ENCODE results near the gene JPH3. TPM values are rescaled to one million over a fixed set of nuclear protein-coding genes. Genes with fewer than 3 reads are reported as not detected.

JPH3 gene
- total and polyA plus RNA-seq, 3 donors from 2014 or later = 3.2 to 8.7 (median 8.3) TPM

DNA sequence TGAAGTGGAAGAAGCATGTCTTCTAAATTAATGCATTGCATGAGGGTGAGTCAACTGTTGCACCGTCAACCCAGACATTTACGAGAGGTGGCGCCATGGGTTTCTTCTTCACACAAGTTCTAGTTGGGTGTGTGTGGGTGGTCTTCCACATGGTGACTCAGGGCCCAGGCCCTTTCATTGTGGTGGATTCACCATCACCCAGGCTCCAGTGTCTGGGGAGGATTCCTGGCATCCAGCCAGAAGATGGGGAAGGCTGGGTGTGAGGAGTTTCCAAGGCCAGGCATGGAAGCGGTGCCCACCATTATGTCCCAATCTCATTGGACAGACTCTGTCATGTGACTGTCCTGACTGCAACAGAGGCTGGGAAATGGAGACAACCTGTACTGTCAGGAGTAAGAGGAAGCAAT, 21.4 kb upstream of the JPH3 start:
- Histone ChIP-seq H3K27me3 (no peaks in the 10 kb centered on the region), H3K36me3 (ENCODE audit: low read depth, missing control alignments) (no peaks in the 10 kb centered on the region), H3K4me3 (no peak overlapping the region), H3K4me1 (peaks cover 22% of the 10 kb centered on the region), H3K9me3 (no peaks in the 10 kb centered on the region), H3K27ac (peak overlapping the region in 1 of 2 donors; percentile 95)
- no peak for DNase-seq
- TF ChIP-seq, protein P1, sequence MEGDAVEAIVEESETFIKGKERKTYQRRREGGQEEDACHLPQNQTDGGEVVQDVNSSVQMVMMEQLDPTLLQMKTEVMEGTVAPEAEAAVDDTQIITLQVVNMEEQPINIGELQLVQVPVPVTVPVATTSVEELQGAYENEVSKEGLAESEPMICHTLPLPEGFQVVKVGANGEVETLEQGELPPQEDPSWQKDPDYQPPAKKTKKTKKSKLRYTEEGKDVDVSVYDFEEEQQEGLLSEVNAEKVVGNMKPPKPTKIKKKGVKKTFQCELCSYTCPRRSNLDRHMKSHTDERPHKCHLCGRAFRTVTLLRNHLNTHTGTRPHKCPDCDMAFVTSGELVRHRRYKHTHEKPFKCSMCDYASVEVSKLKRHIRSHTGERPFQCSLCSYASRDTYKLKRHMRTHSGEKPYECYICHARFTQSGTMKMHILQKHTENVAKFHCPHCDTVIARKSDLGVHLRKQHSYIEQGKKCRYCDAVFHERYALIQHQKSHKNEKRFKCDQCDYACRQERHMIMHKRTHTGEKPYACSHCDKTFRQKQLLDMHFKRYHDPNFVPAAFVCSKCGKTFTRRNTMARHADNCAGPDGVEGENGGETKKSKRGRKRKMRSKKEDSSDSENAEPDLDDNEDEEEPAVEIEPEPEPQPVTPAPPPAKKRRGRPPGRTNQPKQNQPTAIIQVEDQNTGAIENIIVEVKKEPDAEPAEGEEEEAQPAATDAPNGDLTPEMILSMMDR (IDR thresholded peaks at IDR 0.05) = no peak
- no peak for TF ChIP-seq POLR2A (IDR thresholded peaks at IDR 0.05)
- intact Hi-C loops (cut with DNase I; ENCODE audit: low total_unique reads) = no loop called here
- 94 to 95% methylated on average over 4 of the region's 4 CpGs for WGBS, 2 donors

DNA sequence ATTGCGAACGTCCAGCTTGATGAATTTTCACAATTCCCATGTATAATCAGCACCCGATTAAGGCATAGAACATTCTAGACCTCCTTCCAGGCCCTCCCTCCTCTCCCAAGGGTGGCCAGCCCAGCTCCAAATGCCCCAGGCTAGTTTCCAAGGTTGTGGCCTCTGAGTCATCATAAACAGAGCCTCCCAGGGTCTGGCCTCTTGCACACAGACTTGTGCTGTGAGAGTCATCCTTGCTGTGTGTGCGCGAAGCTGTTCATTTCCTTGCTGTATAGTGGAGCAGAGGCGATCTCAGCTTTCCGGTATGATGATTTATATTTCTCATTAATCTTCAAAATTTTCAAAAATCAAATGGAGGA, 20.5 kb upstream of the JPH3 start:
- Histone ChIP-seq H3K36me3 (ENCODE audit: low read depth, missing control alignments) (no peaks in the 10 kb centered on the region), H3K27me3 (no peaks in the 10 kb centered on the region), H3K4me3 (no peak overlapping the region), H3K9me3 (no peaks in the 10 kb centered on the region), H3K27ac (peak overlapping the region; percentile 86 to 95), H3K4me1 (peaks cover 22% of the 10 kb centered on the region)
- WGBS, 2 donors = 26 to 30% methylated on average over 7 of the region's 7 CpGs
- intact Hi-C loops (cut with DNase I; ENCODE audit: low total_unique reads) = no loop called here
- TF ChIP-seq POLR2A (IDR thresholded peaks at IDR 0.05) = no peak
- TF ChIP-seq, protein P1 (IDR thresholded peaks at IDR 0.05) = no peak
- peak; percentile 88 for DNase-seq

DNA sequence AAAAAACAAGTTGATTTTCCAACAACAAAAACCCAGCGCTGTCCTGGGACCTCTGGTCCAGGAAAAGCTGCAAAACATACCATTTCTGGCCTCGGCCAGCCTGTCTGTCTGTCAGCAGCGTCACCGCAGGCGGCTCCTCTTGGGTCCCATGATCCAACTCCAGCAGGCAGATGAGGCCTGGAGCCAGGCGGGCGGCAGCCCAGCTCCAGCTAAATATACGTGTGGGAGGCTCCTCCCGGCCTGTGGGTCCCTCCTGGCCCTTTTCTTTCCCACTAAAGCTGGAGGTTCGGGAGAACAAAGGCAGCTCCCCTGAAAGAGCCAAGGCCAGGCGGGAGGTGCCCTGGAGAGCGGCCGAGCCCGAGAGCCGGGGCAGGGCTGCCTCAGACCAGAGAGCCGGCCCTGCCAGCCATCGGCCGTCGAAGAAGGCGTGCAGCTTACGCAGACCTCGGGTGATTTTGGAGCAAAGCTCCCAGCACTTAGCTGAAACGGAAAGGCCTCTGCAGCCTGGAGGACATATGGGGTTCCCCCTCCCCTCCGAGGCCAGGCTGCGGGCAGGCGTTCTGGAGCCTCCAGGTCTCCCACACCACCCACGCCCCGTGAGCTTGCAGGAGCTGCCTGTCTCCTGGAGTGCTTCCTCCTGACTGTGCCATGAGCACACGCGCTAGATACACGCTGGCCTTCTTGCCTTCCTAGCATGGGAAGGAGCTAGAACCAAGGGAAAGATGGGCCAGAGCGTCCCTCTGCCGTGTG, 19.9 kb upstream of the JPH3 start:
- TF ChIP-seq POLR2A (IDR thresholded peaks at IDR 0.05) = no peak
- TF ChIP-seq, protein P1 (IDR thresholded peaks at IDR 0.05) = no peak
- peak overlapping the region; percentile 86 to 95 for H3K27ac ChIP-seq
- no peaks in the 10 kb centered on the region for H3K27me3 ChIP-seq
- peaks cover 22% of the 10 kb centered on the region for H3K4me1 ChIP-seq
- H3K9me3 ChIP-seq = no peaks in the 10 kb centered on the region
- DNase-seq = peak; percentile 90
- H3K36me3 ChIP-seq (ENCODE audit: low read depth, missing control alignments) = no peaks in the 10 kb centered on the region
- H3K4me3 ChIP-seq = peak overlapping the region in 1 of 2 donors; percentile 8
- intact Hi-C loops (cut with DNase I; ENCODE audit: low total_unique reads) = no loop called here
- WGBS, 2 donors = 10 to 12% methylated on average over 25 to 33 of the region's 33 CpGs

DNA sequence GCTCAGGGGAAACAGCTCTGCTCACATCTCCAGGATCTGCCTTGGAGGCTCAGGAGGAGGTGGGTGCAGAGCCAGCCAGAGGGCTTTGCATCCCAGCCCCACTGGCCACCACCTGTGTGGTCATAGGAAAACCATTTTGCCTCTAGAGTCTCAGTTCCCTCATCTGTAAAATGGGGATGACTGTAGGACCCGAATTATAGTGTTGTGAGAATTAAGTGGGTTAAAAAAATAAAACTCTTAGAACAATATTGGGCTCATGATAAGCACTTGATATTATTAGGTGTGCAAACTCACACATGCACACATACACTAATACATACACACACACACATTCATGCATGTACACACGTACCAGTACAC, 19.4 kb upstream of the JPH3 start:
- TF ChIP-seq POLR2A (IDR thresholded peaks at IDR 0.05) = no peak
- TF ChIP-seq, protein P1 (IDR thresholded peaks at IDR 0.05) = no peak
- Histone ChIP-seq H3K9me3 (no peaks in the 10 kb centered on the region), H3K4me1 (peaks cover 22% of the 10 kb centered on the region), H3K27ac (peak overlapping the region; percentile 86 to 95), H3K36me3 (ENCODE audit: low read depth, missing control alignments) (no peaks in the 10 kb centered on the region), H3K4me3 (no peak overlapping the region), H3K27me3 (no peaks in the 10 kb centered on the region)
- DNase-seq = no peak
- WGBS, 2 donors = 74% methylated on average over 2 of the region's 2 CpGs
- intact Hi-C loops (cut with DNase I; ENCODE audit: low total_unique reads) = no loop called here

Data from testis (tissue), 3 donors.